ENCODE measurements around the gene ARSA.

Gene ARSA

GRCh38 chr22:50584106-50585096, 43.6 kb downstream of the ARSA start:
- H3K4me3 ChIP-seq (ENCODE audit: low read depth, low read length): peak overlapping the region; percentile 83
- no peak for TF ChIP-seq MYC (IDR thresholded peaks at IDR 0.05; ENCODE audit: low read depth, low read length)
- TF ChIP-seq MAX (IDR thresholded peaks at IDR 0.05; ENCODE audit: low read depth, low read length): no peak
- TF ChIP-seq POLR2A (IDR thresholded peaks at IDR 0.05; ENCODE audit: extremely low read depth, insufficient read length): no peak
- no peak for TF ChIP-seq CTCF (IDR thresholded peaks at IDR 0.05; ENCODE audit: low read depth, low read length)
- no peak for DNase-seq (ENCODE audit: low read depth)

GRCh38 chr22:50583294-50583861, 44.6 kb downstream of the ARSA start:
- H3K4me3 ChIP-seq (ENCODE audit: low read depth, low read length): peak overlapping the region; percentile 83
- DNase-seq (ENCODE audit: low read depth): no peak
- TF ChIP-seq POLR2A (IDR thresholded peaks at IDR 0.05; ENCODE audit: extremely low read depth, insufficient read length) (no peak), MYC (IDR thresholded peaks at IDR 0.05; ENCODE audit: low read depth, low read length) (no peak), CTCF (IDR thresholded peaks at IDR 0.05; ENCODE audit: low read depth, low read length) (no peak)

GRCh38 chr22:50582493-50583293, 45.3 kb downstream of the ARSA start, which contains the start of gene CHKB:
TSS of gene CHKB (minus strand) at chr22:50582849. CDS start at chr22:50582781, 68 bp downstream.
- peak within 1 kb of the TSS; percentile 83 for H3K4me3 ChIP-seq (ENCODE audit: low read depth, low read length)
- DNase-seq (ENCODE audit: low read depth): peak; percentile 97
- TF ChIP-seq MYC (IDR thresholded peaks at IDR 0.05; ENCODE audit: low read depth, low read length) (peak; percentile 42; the same call in 1 of the 2 replicates), MAX (IDR thresholded peaks at IDR 0.05; ENCODE audit: low read depth, low read length) (no peak), CTCF (IDR thresholded peaks at IDR 0.05; ENCODE audit: low read depth, low read length) (no peak), POLR2A (IDR thresholded peaks at IDR 0.05; ENCODE audit: extremely low read depth, insufficient read length) (peak; percentile 71)

- TF ChIP-seq POLR2A (IDR thresholded peaks at IDR 0.05; ENCODE audit: extremely low read depth, insufficient read length) (no peak), MAX (IDR thresholded peaks at IDR 0.05; ENCODE audit: low read depth, low read length) (no peak), MYC (IDR thresholded peaks at IDR 0.05; ENCODE audit: low read depth, low read length) (no peak)
- H3K4me3 ChIP-seq (ENCODE audit: low read depth, low read length): peak overlapping the region; percentile 77
- peak; percentile 46 for DNase-seq (ENCODE audit: low read depth)
Observed at GRCh38 chr22:50581950-50582492, 45.9 kb downstream of the ARSA start.

- DNase-seq (ENCODE audit: low read depth): peak; percentile 44
- peak overlapping the region; percentile 77 for H3K4me3 ChIP-seq (ENCODE audit: low read depth, low read length)
- TF ChIP-seq MAX (IDR thresholded peaks at IDR 0.05; ENCODE audit: low read depth, low read length) (no peak), CTCF (IDR thresholded peaks at IDR 0.05; ENCODE audit: low read depth, low read length) (no peak), POLR2A (IDR thresholded peaks at IDR 0.05; ENCODE audit: extremely low read depth, insufficient read length) (no peak), MYC (IDR thresholded peaks at IDR 0.05; ENCODE audit: low read depth, low read length) (no peak)
Observed at GRCh38 chr22:50581031-50581949, 46.7 kb downstream of the ARSA start.
